DMS53 treated with DMSO at 0.1 percent for 48 hours (cell line): ENCODE results near the gene LOXL1.
A peak's percentile ranks its signal among the peaks of the same experiment; 100 is the strongest.

ENCODE experiments used
- DNase-seq: peaks from one replicate; lab custom pipeline; 2025; ENCODE audit not compliant: unreplicated experiment; lab: John Stamatoyannopoulos, UW

The LOXL1 gene

GRCh38 chr15:73921254-73921925 lies 4.9 kb upstream of the LOXL1 start:
- DNase-seq = no peak

GRCh38 chr15:73922186-73923151 lies 3.8 kb upstream of the LOXL1 start:
- DNase-seq = no peak

GRCh38 chr15:73923156-73923487 lies 3.1 kb upstream of the LOXL1 start:
- no peak for DNase-seq

- no peak for DNase-seq
These were observed 2.6 kb upstream of the LOXL1 start for GRCh38 chr15:73923488-73924164.

GRCh38 chr15:73924171-73924921 lies 1.9 kb upstream of the LOXL1 start:
- no peak for DNase-seq

- no peak for DNase-seq
These were observed 429 bp upstream of the LOXL1 start for GRCh38 chr15:73925848-73926218.

- DNase-seq = peak; percentile 7
These were observed 777 bp downstream of the LOXL1 start for GRCh38 chr15:73927003-73927475.

- DNase-seq = peak; percentile 33
These were observed 1.4 kb downstream of the LOXL1 start for GRCh38 chr15:73927476-73928240.

GRCh38 chr15:73928241-73928579 lies 1.9 kb downstream of the LOXL1 start:
- no peak for DNase-seq

- no peak for DNase-seq
These were observed 2.8 kb downstream of the LOXL1 start for GRCh38 chr15:73928971-73929627.

GRCh38 chr15:73930371-73930770 lies 4.1 kb downstream of the LOXL1 start:
- no peak for DNase-seq

- DNase-seq = no peak
These were observed 4.6 kb downstream of the LOXL1 start for GRCh38 chr15:73930790-73931281.

GRCh38 chr15:73931441-73931840 lies 5.2 kb downstream of the LOXL1 start:
- no peak for DNase-seq

- no peak for DNase-seq
These were observed 6.3 kb downstream of the LOXL1 start for GRCh38 chr15:73932381-73933191.

GRCh38 chr15:73934281-73934680 lies 8.0 kb downstream of the LOXL1 start:
- DNase-seq = no peak

- DNase-seq = no peak
These were observed 9.3 kb downstream of the LOXL1 start for GRCh38 chr15:73935547-73935946.

- no peak for DNase-seq
These were observed 9.9 kb downstream of the LOXL1 start for GRCh38 chr15:73936181-73936580.

- no peak for DNase-seq
These were observed 10.5 kb downstream of the LOXL1 start for GRCh38 chr15:73936588-73937290.
